K562 (cell line): ENCODE measurements around the gene CAMSAP2. TPM values are rescaled to one million over a fixed set of nuclear protein-coding genes. Genes with fewer than 3 reads are reported as not detected.

Experiments used
- ATAC-seq: fragments of 200-7000 bp; cut with Tn5 transposase; 3 replicates; pipeline ENCODE4 v1.9.1; 2020; ENCODE audit warnings: moderate library complexity
- BruUV-seq: library from RNA; stranded (reverse); fragments of 400-500 nt; replicated peaks from 2 replicates; lab custom pipeline; 2021; lab: Mats Ljungman, UMichigan
- CTCF ChIA-PET: fragments of 300-600 bp; formaldehyde crosslinking; extraction: SDS; loops from one replicate; lab custom pipeline; 2021; ENCODE audit warnings: low intra/inter-chr PET ratio; lab: Yijun Ruan, JAX
- POLR2A ChIA-PET: fragments of 300-600, 350-650 bp; sonication (Branson Sonifier 250); formaldehyde crosslinking; extraction: SDS; loops from one replicate; lab custom pipeline; 2021; ENCODE audit warnings: antibody characterized with exemption, inconsistent platforms; lab: Yijun Ruan, JAX
- DNase-seq, 4 experiments: peaks; one replicate each; pipeline versions ENCODE4 v3.0.0 to v3.0.0-alpha.2; 2011 to 2018; ENCODE audit warnings: low spot score in 3 of 4, mixed read lengths in 3 of 4; ENCODE audit errors: extremely low read depth in 1 of 4
- FAIRE-seq: peaks from 2 replicates; lab custom pipeline; 2011; peaks lifted over from hg19 to GRCh38; lab: Jason Lieb, UNC
- H2AFZ ChIP-seq: 2 replicates; pipeline ENCODE4 v1.6.0; 2011; ENCODE audit warnings: low read depth, low read length, control low read depth, inconsistent platforms
- H3K27ac ChIP-seq: fragments of 200-600 bp; 3 replicates; pipeline ENCODE4 v1.8.0; 2011; ENCODE audit warnings: low read depth, mild to moderate bottlenecking, control low read depth, inconsistent platforms, low read length, moderate library complexity, mixed read lengths; ENCODE audit errors: extremely low read depth
- H3K27me3 ChIP-seq, 2 experiments: fragments of 300-600 bp in 1 of 2; 2 replicates in 1 of 2; 3 replicates in 1 of 2; pipeline versions ENCODE4 v1.6.0 to v1.8.0; 2011; ENCODE audit warnings: inconsistent platforms in 2 of 2, low read length in 2 of 2, mild to moderate bottlenecking in 1 of 2, mixed read lengths in 1 of 2, moderate library complexity in 1 of 2; ENCODE audit not compliant: control insufficient read depth in 2 of 2, insufficient read depth in 2 of 2
- H3K36me3 ChIP-seq: fragments of 300-600 bp; 3 replicates; pipeline ENCODE4 v1.8.0; 2011; ENCODE audit warnings: mild to moderate bottlenecking, low read length, inconsistent platforms; ENCODE audit not compliant: control insufficient read depth, insufficient read depth
- H3K4me1 ChIP-seq, 2 experiments: fragments of 200-600 bp in 1 of 2; replicated peaks in 1 of 2; 2 replicates in 1 of 2; 3 replicates in 1 of 2; pipeline versions ENCODE4 v1.5.1 to v1.8.0; 2011; ENCODE audit warnings: inconsistent platforms in 2 of 2, low read length in 2 of 2, mild to moderate bottlenecking in 1 of 2, mixed read lengths in 1 of 2, moderate library complexity in 1 of 2; ENCODE audit not compliant: control insufficient read depth in 2 of 2, insufficient read depth in 2 of 2
- H3K4me2 ChIP-seq: 2 replicates; pipeline ENCODE4 v1.6.1; 2011; ENCODE audit warnings: low read length, control low read depth, inconsistent platforms, mixed read lengths; ENCODE audit not compliant: insufficient read depth
- H3K4me3 ChIP-seq: fragments of 200-600 bp; sonication (generic), shearing (Covaris generic); 2 replicates; pipeline ENCODE4 v1.5.1; 2016; ENCODE audit warnings: control low read depth, inconsistent platforms
- H3K79me2 ChIP-seq: fragments of 200-600 bp; 3 replicates; pipeline ENCODE4 v1.8.0; 2011; ENCODE audit warnings: low read length, inconsistent platforms; ENCODE audit not compliant: control insufficient read depth, insufficient read depth
- H3K9ac ChIP-seq, 2 experiments: 2 replicates each; pipeline versions ENCODE4 v1.6.0 to v1.6.1; 2011; ENCODE audit warnings: low read depth in 2 of 2, low read length in 2 of 2, control low read depth in 1 of 2, inconsistent platforms in 1 of 2, mild to moderate bottlenecking in 1 of 2, mixed read lengths in 1 of 2; ENCODE audit not compliant: insufficient read depth in 1 of 2
- H3K9me1 ChIP-seq: one replicate; pipeline ENCODE4 v1.6.0; 2011; ENCODE audit warnings: inconsistent platforms, mild to moderate bottlenecking, low read length, moderate library complexity; ENCODE audit not compliant: control insufficient read depth, insufficient read depth
- H3K9me3 ChIP-seq: replicated peaks from 2 replicates; pipeline ENCODE4 v1.5.1; 2011; ENCODE audit warnings: low read depth, low read length, inconsistent platforms; ENCODE audit not compliant: control insufficient read depth, insufficient read depth
- H4K20me1 ChIP-seq: replicated peaks from 2 replicates; pipeline ENCODE4 v1.6.1; 2011; ENCODE audit warnings: low read length, inconsistent platforms, mixed read lengths; ENCODE audit not compliant: control insufficient read depth, insufficient read depth
- ESRRB ChIP-seq: fragments of 250-450 bp; sonication (Bioruptor Pico); IDR thresholded peaks from 2 replicates; pipeline ENCODE4 v1.5.0; 2020; ENCODE audit warnings: mild to moderate bottlenecking, moderate library complexity, borderline replicate concordance
- FOS ChIP-seq: IDR thresholded peaks from 3 replicates; pipeline ENCODE4 v1.6.1; 2011; ENCODE audit not compliant: insufficient read length; ENCODE audit errors: extremely low read depth
- KLF1 ChIP-seq: fragments of 450-650 bp; IDR thresholded peaks from 2 replicates; pipeline ENCODE4 v1.6.1; 2016; ENCODE audit warnings: missing genetic modification characterization, missing compliant biosample characterization
- PML ChIP-seq: IDR thresholded peaks from 2 replicates; pipeline ENCODE4 v1.6.1; 2012; ENCODE audit warnings: low read length, inconsistent platforms
- POLR2AphosphoS2 ChIP-seq: IDR thresholded peaks from 2 replicates; pipeline ENCODE4 v1.6.1; 2012; ENCODE audit warnings: low read length, improper control_type of control experiment
- SREBF2 ChIP-seq: sonication (generic); formaldehyde crosslinking; IDR thresholded peaks from 2 replicates; pipeline ENCODE4 v1.4.0; 2020; ENCODE audit warnings: mild to moderate bottlenecking, missing genetic modification reagents
- WHSC1 ChIP-seq: IDR thresholded peaks from one replicate; pipeline ENCODE4 v1.6.1; 2012; ENCODE audit warnings: low read length, control low read depth, inconsistent platforms
- ZNF561 ChIP-seq: fragments of 450-650 bp; formaldehyde crosslinking; conservative IDR thresholded peaks from 2 replicates; pipeline ENCODE4 v1.4.0; 2020; ENCODE audit warnings: mild to moderate bottlenecking, moderate library complexity
- ZNF830 ChIP-seq: fragments of 250-450 bp; sonication (Bioruptor Pico); IDR thresholded peaks from 2 replicates; pipeline ENCODE4 v1.5.0; 2021; ENCODE audit warnings: mild to moderate bottlenecking
- WGBS: fragments of 100-300 bp; shearing (Covaris generic); methylation state at CpG from one replicate; pipeline ENCODE4 v1.1.6; 2016; ENCODE audit warnings: low coverage, mixed read lengths; ENCODE audit not compliant: insufficient coverage; ENCODE audit errors: missing lambda C conversion rate; 5-methylcytosine and 5-hydroxymethylcytosine counted together
- in situ Hi-C: fragments of 300-500 bp; cut with MboI; formaldehyde crosslinking; loops from 4 replicates; pipeline ENCODE4 v1.15.0; 2018; ENCODE audit warnings: inconsistent platforms, mixed read lengths
- intact Hi-C: fragments of 100-400 bp; cut with micrococcal nuclease; formaldehyde crosslinking; loops from 2 replicates; pipeline ENCODE4 v1.14.2; 2022
- polyA plus RNA-seq, 8 experiments: library from polyadenylated mRNA; depleted of rRNA in 4 of 8; stranded (reverse) in 5 of 8; unstranded in 3 of 8; fragments of >200 nt; fragmentation: Nextera tagmentation in 2 of 8; fragmentation: Illumina TruSeq in 1 of 8; extraction: Ambion mirVana in 2 of 8; extraction: Trizol in 1 of 8; gene quantifications; 2 replicates each; pipeline versions ENCODE4 v1.2.1 to v1.2.3, GENCODE V29; 2011 to 2014; ENCODE audit warnings: inconsistent platforms in 1 of 8, missing spikeins in 1 of 8
- total RNA-seq, 7 experiments: library from RNA; depleted of rRNA in 6 of 7; stranded (reverse); fragments of >200 nt in 6 of 7; fragmentation: Illumina TruSeq in 2 of 7; extraction: Trizol in 2 of 7; gene quantifications; 2 replicates each; pipeline versions ENCODE4 v1.2.1 to v1.2.3, GENCODE V29; 2011 to 2021; ENCODE audit warnings: low replicate concordance in 1 of 7
- TF ChIP-seq, protein P1 (sequence below): fragments of 250-450 bp; sonication (Bioruptor Pico); IDR thresholded peaks from 2 replicates; pipeline ENCODE4 v1.4.0; 2020
- TF ChIP-seq, protein P2 (sequence below), 2 experiments: fragments of 150-350 bp in 1 of 2; IDR thresholded peaks; 2 replicates each; pipeline ENCODE4 v1.6.1; 2012 to 2016; ENCODE audit warnings: low read depth in 2 of 2, low read length in 2 of 2, mild to moderate bottlenecking in 1 of 2, moderate library complexity in 1 of 2

The CAMSAP2 gene
- total and polyA plus RNA-seq, 9 of the 15 experiments (the other 6 are each of a cell fraction or from before 2014, with no cell fraction given) = 1.4 to 7.5 (median 2.7) TPM

DNA sequence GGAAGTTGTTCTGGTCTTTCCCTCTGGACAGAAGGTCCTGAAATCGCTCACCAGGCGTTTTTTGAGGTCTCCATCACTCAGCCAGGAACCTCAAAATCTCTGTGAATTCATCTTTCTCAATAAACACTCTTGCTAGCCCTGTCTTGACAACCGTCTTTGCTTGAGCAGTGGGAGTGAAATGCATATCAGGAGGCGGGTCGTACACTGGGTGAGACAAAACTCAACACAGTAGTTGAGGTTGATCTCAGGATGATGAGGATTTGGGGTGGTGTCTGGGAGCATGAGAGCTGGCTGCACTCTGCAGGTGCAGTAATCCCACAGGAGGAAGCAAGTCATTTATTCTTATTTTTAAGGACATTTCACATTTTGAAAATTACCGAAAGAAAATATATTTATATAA, 136.0 kb downstream of the CAMSAP2 start:
- H3K4me2 ChIP-seq = no peak overlapping the region
- no peaks in the 10 kb centered on the region for H3K36me3 ChIP-seq
- H3K9me1 ChIP-seq = no peaks in the 10 kb centered on the region
- POLR2A ChIA-PET = interaction anchor here (0.6 to 0.7 kb wide), 3 partner anchors 32 to 241 kb away, joined by 3 to 4 read pairs (median 3); no protein-coding TSS in a partner anchor
- no peak overlapping the region for H3K4me3 ChIP-seq
- no peaks in the 10 kb centered on the region for H3K9me3 ChIP-seq
- H2AFZ ChIP-seq = no peak overlapping the region
- no peak for FAIRE-seq
- BruUV-seq = no TSS peak
- H3K27me3 ChIP-seq = peaks cover 65 to 72% of the 10 kb centered on the region in 2 experiments
- no peaks in the 10 kb centered on the region for H3K79me2 ChIP-seq
- intact Hi-C loops = no loop called here
- in situ Hi-C loops = no loop called here
- under 1% methylated on average over 6 of the region's 6 CpGs for WGBS
- no peak overlapping the region for H3K27ac ChIP-seq
- CTCF ChIA-PET = no interaction called here
- no peak overlapping the region for H3K9ac ChIP-seq
- H4K20me1 ChIP-seq = 0 out of 2 replicates have a peak, but pooled peaks cover 6% of the 10 kb centered on the region
- peaks cover 0 to 14% of the 10 kb centered on the region in 2 experiments; a peak in 1 of 5 replicates for H3K4me1 ChIP-seq
- no peak for DNase-seq
- no peak for ATAC-seq
- TF ChIP-seq WHSC1 (no peak), POLR2AphosphoS2 (no peak), ESRRB (CRISPR knock-in tag) (no peak), KLF1 (tag) (no peak), FOS (no peak), PML (no peak), ZNF561 (CRISPR knock-in tag) (no peak), ZNF830 (no peak), SREBF2 (CRISPR knock-in tag) (no peak)
- TF ChIP-seq, protein P1, sequence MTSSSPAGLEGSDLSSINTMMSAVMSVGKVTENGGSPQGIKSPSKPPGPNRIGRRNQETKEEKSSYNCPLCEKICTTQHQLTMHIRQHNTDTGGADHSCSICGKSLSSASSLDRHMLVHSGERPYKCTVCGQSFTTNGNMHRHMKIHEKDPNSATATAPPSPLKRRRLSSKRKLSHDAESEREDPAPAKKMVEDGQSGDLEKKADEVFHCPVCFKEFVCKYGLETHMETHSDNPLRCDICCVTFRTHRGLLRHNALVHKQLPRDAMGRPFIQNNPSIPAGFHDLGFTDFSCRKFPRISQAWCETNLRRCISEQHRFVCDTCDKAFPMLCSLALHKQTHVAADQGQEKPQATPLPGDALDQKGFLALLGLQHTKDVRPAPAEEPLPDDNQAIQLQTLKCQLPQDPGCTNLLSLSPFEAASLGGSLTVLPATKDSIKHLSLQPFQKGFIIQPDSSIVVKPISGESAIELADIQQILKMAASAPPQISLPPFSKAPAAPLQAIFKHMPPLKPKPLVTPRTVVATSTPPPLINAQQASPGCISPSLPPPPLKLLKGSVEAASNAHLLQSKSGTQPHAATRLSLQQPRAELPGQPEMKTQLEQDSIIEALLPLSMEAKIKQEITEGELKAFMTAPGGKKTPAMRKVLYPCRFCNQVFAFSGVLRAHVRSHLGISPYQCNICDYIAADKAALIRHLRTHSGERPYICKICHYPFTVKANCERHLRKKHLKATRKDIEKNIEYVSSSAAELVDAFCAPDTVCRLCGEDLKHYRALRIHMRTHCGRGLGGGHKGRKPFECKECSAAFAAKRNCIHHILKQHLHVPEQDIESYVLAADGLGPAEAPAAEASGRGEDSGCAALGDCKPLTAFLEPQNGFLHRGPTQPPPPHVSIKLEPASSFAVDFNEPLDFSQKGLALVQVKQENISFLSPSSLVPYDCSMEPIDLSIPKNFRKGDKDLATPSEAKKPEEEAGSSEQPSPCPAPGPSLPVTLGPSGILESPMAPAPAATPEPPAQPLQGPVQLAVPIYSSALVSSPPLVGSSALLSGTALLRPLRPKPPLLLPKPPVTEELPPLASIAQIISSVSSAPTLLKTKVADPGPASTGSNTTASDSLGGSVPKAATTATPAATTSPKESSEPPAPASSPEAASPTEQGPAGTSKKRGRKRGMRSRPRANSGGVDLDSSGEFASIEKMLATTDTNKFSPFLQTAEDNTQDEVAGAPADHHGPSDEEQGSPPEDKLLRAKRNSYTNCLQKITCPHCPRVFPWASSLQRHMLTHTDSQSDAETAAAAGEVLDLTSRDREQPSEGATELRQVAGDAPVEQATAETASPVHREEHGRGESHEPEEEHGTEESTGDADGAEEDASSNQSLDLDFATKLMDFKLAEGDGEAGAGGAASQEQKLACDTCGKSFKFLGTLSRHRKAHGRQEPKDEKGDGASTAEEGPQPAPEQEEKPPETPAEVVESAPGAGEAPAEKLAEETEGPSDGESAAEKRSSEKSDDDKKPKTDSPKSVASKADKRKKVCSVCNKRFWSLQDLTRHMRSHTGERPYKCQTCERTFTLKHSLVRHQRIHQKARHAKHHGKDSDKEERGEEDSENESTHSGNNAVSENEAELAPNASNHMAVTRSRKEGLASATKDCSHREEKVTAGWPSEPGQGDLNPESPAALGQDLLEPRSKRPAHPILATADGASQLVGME (CRISPR knock-in tag) = no peak
- TF ChIP-seq, protein P2, sequence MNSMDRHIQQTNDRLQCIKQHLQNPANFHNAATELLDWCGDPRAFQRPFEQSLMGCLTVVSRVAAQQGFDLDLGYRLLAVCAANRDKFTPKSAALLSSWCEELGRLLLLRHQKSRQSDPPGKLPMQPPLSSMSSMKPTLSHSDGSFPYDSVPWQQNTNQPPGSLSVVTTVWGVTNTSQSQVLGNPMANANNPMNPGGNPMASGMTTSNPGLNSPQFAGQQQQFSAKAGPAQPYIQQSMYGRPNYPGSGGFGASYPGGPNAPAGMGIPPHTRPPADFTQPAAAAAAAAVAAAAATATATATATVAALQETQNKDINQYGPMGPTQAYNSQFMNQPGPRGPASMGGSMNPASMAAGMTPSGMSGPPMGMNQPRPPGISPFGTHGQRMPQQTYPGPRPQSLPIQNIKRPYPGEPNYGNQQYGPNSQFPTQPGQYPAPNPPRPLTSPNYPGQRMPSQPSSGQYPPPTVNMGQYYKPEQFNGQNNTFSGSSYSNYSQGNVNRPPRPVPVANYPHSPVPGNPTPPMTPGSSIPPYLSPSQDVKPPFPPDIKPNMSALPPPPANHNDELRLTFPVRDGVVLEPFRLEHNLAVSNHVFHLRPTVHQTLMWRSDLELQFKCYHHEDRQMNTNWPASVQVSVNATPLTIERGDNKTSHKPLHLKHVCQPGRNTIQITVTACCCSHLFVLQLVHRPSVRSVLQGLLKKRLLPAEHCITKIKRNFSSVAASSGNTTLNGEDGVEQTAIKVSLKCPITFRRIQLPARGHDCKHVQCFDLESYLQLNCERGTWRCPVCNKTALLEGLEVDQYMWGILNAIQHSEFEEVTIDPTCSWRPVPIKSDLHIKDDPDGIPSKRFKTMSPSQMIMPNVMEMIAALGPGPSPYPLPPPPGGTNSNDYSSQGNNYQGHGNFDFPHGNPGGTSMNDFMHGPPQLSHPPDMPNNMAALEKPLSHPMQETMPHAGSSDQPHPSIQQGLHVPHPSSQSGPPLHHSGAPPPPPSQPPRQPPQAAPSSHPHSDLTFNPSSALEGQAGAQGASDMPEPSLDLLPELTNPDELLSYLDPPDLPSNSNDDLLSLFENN (IDR thresholded peaks at IDR 0.05; ENCODE audit: low read depth in 2 of 2, low read length in 2 of 2) = no peak
